Activated T-helper 2 cell treated with anti-CD3 and anti-CD28 coated beads, Interferon-gamma antibody, Interleukin-2, Interleukin-4, amounts not matched to agents 10 μg/mL and 5 μg/mL and 100 μg/mL, durations not matched to agents 14 hours and 24 hours and 36 hours (primary cell): ENCODE data around the gene ABI3BP. TPM values are rescaled to one million over a fixed set of nuclear protein-coding genes. Genes with fewer than 3 reads are reported as not detected.

Experiments
- DNase-seq: peaks from one replicate; pipeline ENCODE4 v3.0.0; 2021; ENCODE audit warnings: low spot score
- H3K27ac Mint-ChIP-seq: one replicate; pipeline ENCODE4 v1.8.0; 2021; ENCODE audit warnings: mixed read lengths
- H3K27me3 Mint-ChIP-seq: one replicate; pipeline ENCODE4 v1.8.0; 2021; ENCODE audit warnings: low read depth, mixed read lengths
- H3K36me3 Mint-ChIP-seq: one replicate; pipeline ENCODE4 v1.8.0; 2021; ENCODE audit warnings: low read depth, mixed read lengths
- H3K4me1 Mint-ChIP-seq: one replicate; pipeline ENCODE4 v1.8.0; 2021; ENCODE audit warnings: low read depth, mixed read lengths
- H3K4me3 Mint-ChIP-seq: one replicate; pipeline ENCODE4 v1.8.0; 2021; ENCODE audit warnings: low read depth, mild to moderate bottlenecking, moderate library complexity, mixed read lengths
- H3K9me3 Mint-ChIP-seq: one replicate; pipeline ENCODE4 v1.8.0; 2021; ENCODE audit warnings: mixed read lengths
- intact Hi-C: fragments of 100-400 bp; cut with micrococcal nuclease; formaldehyde crosslinking; loops from one replicate; pipeline ENCODE4 v1.15.1; 2023
- total RNA-seq: library from RNA; stranded (reverse); gene quantifications from 2 replicates; pipeline ENCODE4 v1.2.3, GENCODE V29; 2022

Gene ABI3BP
- total RNA-seq, 1 donor from 2014 or later, result not detected

- intact Hi-C loops, result no loop called here
- H3K4me3 Mint-ChIP-seq, result no peak overlapping the region
- no peak for DNase-seq
- no peaks in the 10 kb centered on the region for H3K4me1 Mint-ChIP-seq
- peaks cover 2% of the 10 kb centered on the region for H3K27me3 Mint-ChIP-seq
- no peak overlapping the region for H3K27ac Mint-ChIP-seq
- H3K9me3 Mint-ChIP-seq, result no peaks in the 10 kb centered on the region
- no peaks in the 10 kb centered on the region for H3K36me3 Mint-ChIP-seq
Measured at GRCh38 chr3:100973594-100973993, 19.6 kb downstream of the ABI3BP start.

- intact Hi-C loops, result no loop called here
- Mint-ChIP-seq H3K9me3 (no peaks in the 10 kb centered on the region), H3K27me3 (peaks cover 2% of the 10 kb centered on the region), H3K36me3 (no peaks in the 10 kb centered on the region), H3K27ac (no peak overlapping the region), H3K4me1 (no peaks in the 10 kb centered on the region), H3K4me3 (no peak overlapping the region)
- DNase-seq, result no peak
Measured at GRCh38 chr3:100972867-100973266, 20.4 kb downstream of the ABI3BP start.

- Mint-ChIP-seq H3K27me3 (peaks cover 2% of the 10 kb centered on the region), H3K4me1 (no peaks in the 10 kb centered on the region), H3K9me3 (no peaks in the 10 kb centered on the region), H3K36me3 (no peaks in the 10 kb centered on the region), H3K27ac (no peak overlapping the region), H3K4me3 (no peak overlapping the region)
- intact Hi-C loops, result no loop called here
- no peak for DNase-seq
Measured at GRCh38 chr3:100972301-100972844, 20.8 kb downstream of the ABI3BP start.

GRCh38 chr3:100971798-100972197 lies 21.4 kb downstream of the ABI3BP start:
- DNase-seq, result no peak
- intact Hi-C loops, result no loop called here
- Mint-ChIP-seq H3K27me3 (peaks cover 2% of the 10 kb centered on the region), H3K4me1 (no peaks in the 10 kb centered on the region), H3K4me3 (no peak overlapping the region), H3K9me3 (no peaks in the 10 kb centered on the region), H3K36me3 (no peaks in the 10 kb centered on the region), H3K27ac (no peak overlapping the region)

GRCh38 chr3:100970477-100970990 lies 22.7 kb downstream of the ABI3BP start:
- no peaks in the 10 kb centered on the region for H3K27me3 Mint-ChIP-seq
- no peak overlapping the region for H3K4me3 Mint-ChIP-seq
- H3K9me3 Mint-ChIP-seq, result no peaks in the 10 kb centered on the region
- no peaks in the 10 kb centered on the region for H3K36me3 Mint-ChIP-seq
- no peaks in the 10 kb centered on the region for H3K4me1 Mint-ChIP-seq
- intact Hi-C loops, result no loop called here
- H3K27ac Mint-ChIP-seq, result no peak overlapping the region
- no peak for DNase-seq

GRCh38 chr3:100968932-100969906 lies 24.0 kb downstream of the ABI3BP start:
- intact Hi-C loops, result no loop called here
- H3K36me3 Mint-ChIP-seq, result no peaks in the 10 kb centered on the region
- no peak for DNase-seq
- H3K9me3 Mint-ChIP-seq, result no peaks in the 10 kb centered on the region
- H3K27ac Mint-ChIP-seq, result no peak overlapping the region
- H3K4me1 Mint-ChIP-seq, result no peaks in the 10 kb centered on the region
- no peak overlapping the region for H3K4me3 Mint-ChIP-seq
- H3K27me3 Mint-ChIP-seq, result no peaks in the 10 kb centered on the region

- H3K4me1 Mint-ChIP-seq, result no peaks in the 10 kb centered on the region
- no peaks in the 10 kb centered on the region for H3K9me3 Mint-ChIP-seq
- H3K36me3 Mint-ChIP-seq, result no peaks in the 10 kb centered on the region
- intact Hi-C loops, result no loop called here
- no peak for DNase-seq
- no peak overlapping the region for H3K4me3 Mint-ChIP-seq
- no peaks in the 10 kb centered on the region for H3K27me3 Mint-ChIP-seq
- no peak overlapping the region for H3K27ac Mint-ChIP-seq
Measured at GRCh38 chr3:100966807-100967206, 26.4 kb downstream of the ABI3BP start.

- H3K4me1 Mint-ChIP-seq, result no peaks in the 10 kb centered on the region
- H3K36me3 Mint-ChIP-seq, result no peaks in the 10 kb centered on the region
- no peak overlapping the region for H3K4me3 Mint-ChIP-seq
- H3K27me3 Mint-ChIP-seq, result no peaks in the 10 kb centered on the region
- no peak for DNase-seq
- intact Hi-C loops, result no loop called here
- no peaks in the 10 kb centered on the region for H3K9me3 Mint-ChIP-seq
- H3K27ac Mint-ChIP-seq, result no peak overlapping the region
Measured at GRCh38 chr3:100966049-100966491, 27.2 kb downstream of the ABI3BP start.

- no peak for DNase-seq
- Mint-ChIP-seq H3K36me3 (no peaks in the 10 kb centered on the region), H3K27me3 (no peaks in the 10 kb centered on the region), H3K9me3 (peaks cover 11% of the 10 kb centered on the region), H3K4me1 (no peaks in the 10 kb centered on the region), H3K27ac (no peak overlapping the region), H3K4me3 (no peak overlapping the region)
- intact Hi-C loops, result no loop called here
Measured at GRCh38 chr3:100963041-100963440, 30.2 kb downstream of the ABI3BP start.

- Mint-ChIP-seq H3K9me3 (peaks cover 11% of the 10 kb centered on the region), H3K27me3 (no peaks in the 10 kb centered on the region), H3K36me3 (no peaks in the 10 kb centered on the region), H3K4me3 (no peak overlapping the region), H3K27ac (no peak overlapping the region), H3K4me1 (no peaks in the 10 kb centered on the region)
- no peak for DNase-seq
- intact Hi-C loops, result no loop called here
Measured at GRCh38 chr3:100957261-100957986, 35.8 kb downstream of the ABI3BP start.

- H3K27me3 Mint-ChIP-seq, result no peaks in the 10 kb centered on the region
Measured at GRCh38 chr3:100956276-100956675, 36.9 kb downstream of the ABI3BP start.

GRCh38 chr3:100954990-100955389 lies 38.2 kb downstream of the ABI3BP start:
- Mint-ChIP-seq H3K27me3 (no peaks in the 10 kb centered on the region), H3K36me3 (no peaks in the 10 kb centered on the region)

More at GRCh38 chr3:100956276-100956675, 36.9 kb downstream of the ABI3BP start:
- H3K36me3 Mint-ChIP-seq, result no peaks in the 10 kb centered on the region
- no peak overlapping the region for H3K27ac Mint-ChIP-seq
- peaks cover 11% of the 10 kb centered on the region for H3K9me3 Mint-ChIP-seq
- no peak overlapping the region for H3K4me3 Mint-ChIP-seq
- no peak for DNase-seq
- intact Hi-C loops, result no loop called here
- H3K4me1 Mint-ChIP-seq, result no peaks in the 10 kb centered on the region

More at GRCh38 chr3:100954990-100955389, 38.2 kb downstream of the ABI3BP start:
- no peak for DNase-seq
- no peak overlapping the region for H3K4me3 Mint-ChIP-seq
- peaks cover 8% of the 10 kb centered on the region for H3K9me3 Mint-ChIP-seq
- intact Hi-C loops, result no loop called here
- no peaks in the 10 kb centered on the region for H3K4me1 Mint-ChIP-seq
- H3K27ac Mint-ChIP-seq, result no peak overlapping the region
